Jurkat, Clone E6-1 (cell line): ENCODE measurements around the gene INHBA.

Source experiments
- DNase-seq: peaks from one replicate; pipeline ENCODE4 v3.0.0-alpha.2; 2011; ENCODE audit warnings: low read depth, low spot score
- H3K4me3 ChIP-seq: 2 replicates; pipeline ENCODE4 v1.5.1; 2011; ENCODE audit warnings: mild to moderate bottlenecking, low read length, control low read depth, moderate library complexity

INHBA gene

DNA sequence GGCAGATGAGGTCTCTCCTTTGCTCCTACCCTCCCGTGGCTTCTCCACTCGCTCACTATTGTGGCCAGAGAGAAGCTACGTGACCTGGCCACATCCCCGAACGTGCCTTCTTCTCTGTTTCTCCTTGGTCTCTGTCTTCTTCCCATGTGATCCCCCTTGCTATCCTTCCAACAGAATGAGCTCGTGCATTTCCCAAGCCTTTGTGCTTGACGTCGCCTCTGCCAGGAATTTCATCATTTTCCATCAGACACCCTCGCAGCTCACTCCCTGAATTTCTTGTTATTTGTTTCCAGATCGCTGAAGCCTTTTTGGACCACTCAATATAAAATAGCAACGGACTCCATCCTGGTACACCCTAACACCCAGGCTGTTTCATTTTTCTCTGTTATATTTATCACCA is 13.8 kb upstream of the INHBA start:
- no peak for DNase-seq
- H3K4me3 ChIP-seq = no peak overlapping the region

DNA sequence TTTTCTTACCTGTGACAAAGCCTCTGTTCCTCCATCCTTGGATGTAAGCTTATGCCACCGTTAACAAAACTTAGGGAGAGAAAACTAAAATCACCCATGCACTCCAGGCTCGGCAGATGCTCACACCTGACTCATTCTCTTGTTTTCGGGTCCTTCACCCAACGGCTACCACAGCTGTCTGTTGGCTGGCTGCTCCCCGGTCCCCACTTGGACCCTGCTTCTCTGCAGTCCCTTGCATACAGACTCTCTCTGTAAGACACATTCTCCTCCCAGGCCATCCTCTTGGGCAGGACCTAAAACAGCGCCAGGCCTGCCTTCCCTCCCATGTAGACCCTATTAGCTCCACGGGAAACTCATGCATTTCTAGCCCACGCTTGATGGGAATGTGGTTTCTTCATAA is 12.1 kb upstream of the INHBA start:
- no peak for DNase-seq
- H3K4me3 ChIP-seq = no peak overlapping the region

DNA sequence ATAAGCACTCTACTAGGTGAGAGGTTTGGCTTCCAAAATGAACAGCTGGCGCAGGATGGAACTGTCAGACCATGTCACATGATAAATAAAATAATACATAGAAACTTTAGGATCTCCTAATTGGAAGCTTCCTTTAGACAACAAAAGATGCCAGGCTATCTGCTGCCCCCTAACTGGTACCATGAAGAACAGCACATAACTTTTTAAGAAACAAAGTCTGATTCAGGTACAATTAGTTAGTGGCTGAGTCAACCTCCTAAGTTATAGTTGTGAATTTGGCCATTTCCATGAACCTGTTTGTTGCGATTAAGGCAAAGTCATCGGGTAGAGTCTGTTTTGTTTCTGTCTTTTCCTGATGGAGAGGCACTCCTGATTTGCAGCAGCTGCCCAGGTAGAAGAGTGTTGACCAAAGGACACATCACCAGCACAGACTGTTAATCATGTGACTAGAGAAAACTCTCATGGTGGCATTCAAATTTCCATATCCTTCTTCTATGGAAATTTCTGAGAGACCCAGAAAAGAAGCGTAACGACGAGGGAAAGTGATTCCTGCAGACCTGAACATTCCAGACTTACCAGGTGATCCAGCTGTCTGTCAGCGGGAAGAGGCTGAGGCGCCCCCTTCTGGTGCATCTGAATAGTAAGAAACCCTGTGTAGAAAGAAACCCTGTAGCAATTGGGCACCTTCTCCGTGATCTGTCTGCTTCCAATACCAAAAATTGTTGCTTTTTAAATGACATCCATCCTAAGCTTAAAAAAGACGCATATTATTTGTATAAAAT is 8.6 kb upstream of the INHBA start:
- H3K4me3 ChIP-seq = no peak overlapping the region
- DNase-seq = peak; percentile 7

GRCh38 chr7:41710838-41711237 is 7.9 kb upstream of the INHBA start:
- DNase-seq = no peak
- no peak overlapping the region for H3K4me3 ChIP-seq

GRCh38 chr7:41709621-41710020 is 6.7 kb upstream of the INHBA start:
- DNase-seq = no peak
- no peak overlapping the region for H3K4me3 ChIP-seq

DNA sequence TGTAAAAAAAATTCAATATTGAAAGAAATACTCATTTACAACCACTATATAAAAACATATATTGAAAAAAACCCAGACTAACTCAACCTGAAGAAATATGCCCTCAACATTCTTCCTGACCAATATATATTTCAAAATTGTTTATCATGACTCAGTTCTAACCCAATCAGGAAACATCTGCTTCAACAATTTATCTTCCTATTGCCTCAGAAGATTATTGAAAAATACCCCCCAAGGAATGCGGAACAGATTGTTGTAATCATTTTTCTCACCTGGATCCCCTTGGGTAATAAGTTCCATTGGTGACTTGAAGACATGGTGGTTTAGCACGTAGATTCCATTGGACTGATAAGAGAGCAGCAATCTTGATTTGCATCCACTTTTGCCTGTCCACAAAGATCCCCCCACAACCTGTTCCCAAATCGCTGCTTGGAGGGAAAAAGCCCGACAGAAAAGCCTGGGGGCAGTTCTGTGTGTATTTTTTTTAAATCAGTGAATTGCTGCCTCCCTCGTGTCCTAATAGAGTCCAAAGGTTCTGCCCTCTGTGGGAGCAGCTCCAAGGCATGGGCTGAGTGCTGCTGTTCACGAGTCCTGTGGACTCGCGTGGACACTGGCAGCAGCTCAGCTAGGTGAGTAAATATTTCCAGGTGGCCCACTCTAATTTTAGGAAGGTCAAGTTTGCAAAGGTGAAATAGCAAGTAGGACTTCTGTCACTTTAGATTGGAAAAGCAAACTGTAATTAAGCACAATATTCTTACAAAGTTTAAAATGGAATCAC is 5.9 kb upstream of the INHBA start:
- H3K4me3 ChIP-seq = no peak overlapping the region
- DNase-seq = no peak

GRCh38 chr7:41706228-41706930 is 3.5 kb upstream of the INHBA start:
- no peak overlapping the region for H3K4me3 ChIP-seq

GRCh38 chr7:41705109-41705901 is 2.4 kb upstream of the INHBA start:
- no peak for DNase-seq

More at GRCh38 chr7:41706228-41706930, 3.5 kb upstream of the INHBA start:
- DNase-seq = no peak

GRCh38 chr7:41701068-41701941 is 1.6 kb downstream of the INHBA start:
- H3K4me3 ChIP-seq = no peak overlapping the region

More at GRCh38 chr7:41705109-41705901, 2.4 kb upstream of the INHBA start:
- H3K4me3 ChIP-seq = no peak overlapping the region

DNA sequence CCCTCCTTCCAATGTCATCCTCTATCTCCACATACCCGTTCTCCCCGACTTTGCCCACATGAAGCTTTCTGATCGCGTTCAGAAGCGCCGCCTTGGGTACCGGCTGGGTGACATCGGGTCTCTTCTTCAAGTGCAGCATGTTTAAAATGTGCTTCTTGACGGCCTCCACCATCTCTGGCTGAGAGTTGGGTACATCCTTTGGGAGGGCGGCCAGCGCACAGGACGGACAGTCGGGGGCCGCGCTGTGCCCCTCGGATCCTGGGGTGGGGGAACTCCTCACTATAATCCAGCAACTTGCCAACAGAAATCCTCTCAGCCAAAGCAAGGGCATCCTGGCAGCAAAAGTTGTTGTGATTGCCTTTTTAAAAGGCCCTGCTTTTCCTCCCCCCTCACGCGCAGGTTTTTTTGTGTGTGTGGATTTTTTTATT is 2.8 kb downstream of the INHBA start:
- H3K4me3 ChIP-seq = no peak overlapping the region
- no peak for DNase-seq

More at GRCh38 chr7:41701068-41701941, 1.6 kb downstream of the INHBA start:
- DNase-seq = no peak

DNA sequence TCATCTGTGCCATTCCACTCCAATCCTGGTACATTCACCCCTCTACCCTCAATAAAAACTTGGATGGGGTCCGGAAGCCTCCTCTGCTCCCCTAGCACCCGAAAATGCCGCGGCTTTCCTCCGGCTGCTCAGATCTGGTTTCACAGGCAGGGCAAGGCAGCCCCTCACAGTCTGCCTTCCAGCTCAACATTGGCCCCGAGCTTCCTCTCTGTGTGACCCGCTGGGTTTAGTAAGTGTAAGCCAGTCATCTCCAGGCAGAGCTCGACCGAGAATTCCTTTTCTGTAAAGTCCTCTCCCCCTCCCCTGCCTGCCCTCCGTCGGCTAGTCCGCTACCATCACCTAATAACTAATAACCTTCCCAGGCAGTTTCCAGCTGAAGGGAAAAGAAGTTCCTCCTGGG is 3.4 kb downstream of the INHBA start:
- no peak for DNase-seq
- no peak overlapping the region for H3K4me3 ChIP-seq

DNA sequence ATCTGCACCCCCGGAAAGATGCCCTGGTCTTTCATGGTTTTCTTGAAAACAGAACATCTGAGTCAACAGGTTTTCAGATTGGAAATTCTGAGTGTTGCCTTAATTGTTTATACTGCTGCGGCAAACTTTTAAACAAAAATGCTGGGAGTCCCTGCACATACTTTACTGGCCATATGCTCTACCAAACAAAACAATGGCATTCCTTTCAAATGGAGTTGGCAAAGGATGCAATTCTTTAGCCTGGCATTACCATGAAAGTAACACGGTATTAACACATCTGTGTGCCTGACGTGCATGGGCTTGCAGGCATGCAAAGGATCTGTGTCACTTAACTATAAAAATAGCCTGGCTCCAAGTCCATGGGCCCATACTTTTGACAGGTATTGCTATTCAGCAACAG is 4.2 kb downstream of the INHBA start:
- H3K4me3 ChIP-seq = no peak overlapping the region
- no peak for DNase-seq

DNA sequence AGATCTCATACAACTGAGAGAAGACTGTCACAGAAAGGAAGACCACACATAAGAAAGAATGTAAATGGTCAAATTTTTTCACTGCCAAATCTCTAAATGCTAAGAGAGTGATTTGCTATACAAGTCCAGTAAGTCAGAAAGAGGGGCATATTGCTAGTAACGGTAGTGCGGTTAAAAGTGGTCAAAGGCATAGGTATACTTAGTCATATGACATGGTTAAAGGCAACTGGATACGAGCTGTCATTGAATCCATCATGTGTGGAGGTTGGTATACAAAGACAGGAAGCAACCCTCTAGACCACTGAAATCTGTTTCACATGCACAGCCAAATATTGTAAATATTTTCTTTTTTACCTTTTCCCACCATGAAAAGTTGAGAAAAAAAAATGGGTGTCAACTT is 4.8 kb downstream of the INHBA start:
- no peak overlapping the region for H3K4me3 ChIP-seq

DNA sequence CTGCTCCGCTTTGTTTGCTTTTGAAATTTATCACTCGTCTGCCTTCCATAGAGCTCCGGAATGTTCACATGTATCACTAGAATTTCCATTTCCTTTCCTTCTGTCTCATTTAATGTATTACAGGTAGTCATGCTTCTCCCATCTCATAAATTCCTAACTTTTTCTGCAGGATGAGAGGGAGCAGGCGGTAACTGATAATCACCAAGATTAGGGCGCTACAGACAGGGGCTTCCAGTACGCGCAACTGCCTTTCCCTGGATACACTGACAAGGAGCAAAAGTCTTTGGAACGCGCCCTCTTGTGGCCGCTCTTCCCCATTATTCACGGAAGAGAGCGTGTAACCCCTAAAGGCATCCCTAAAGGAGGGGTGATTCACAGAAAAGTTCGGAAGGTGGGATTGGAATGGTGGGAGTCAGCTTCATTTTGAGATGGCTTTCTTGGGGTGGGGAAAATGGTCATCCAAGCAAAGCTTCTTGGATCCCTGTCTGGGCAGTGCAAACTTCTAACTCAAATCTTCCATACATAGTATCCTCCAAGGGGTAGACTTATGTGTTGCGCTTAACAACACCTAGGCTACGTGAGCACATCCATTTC is 6.5 kb downstream of the INHBA start:
- no peak overlapping the region for H3K4me3 ChIP-seq
- peak; percentile 16 for DNase-seq

More for the DNA sequence above, 4.8 kb downstream of the INHBA start:
- DNase-seq = no peak

DNA sequence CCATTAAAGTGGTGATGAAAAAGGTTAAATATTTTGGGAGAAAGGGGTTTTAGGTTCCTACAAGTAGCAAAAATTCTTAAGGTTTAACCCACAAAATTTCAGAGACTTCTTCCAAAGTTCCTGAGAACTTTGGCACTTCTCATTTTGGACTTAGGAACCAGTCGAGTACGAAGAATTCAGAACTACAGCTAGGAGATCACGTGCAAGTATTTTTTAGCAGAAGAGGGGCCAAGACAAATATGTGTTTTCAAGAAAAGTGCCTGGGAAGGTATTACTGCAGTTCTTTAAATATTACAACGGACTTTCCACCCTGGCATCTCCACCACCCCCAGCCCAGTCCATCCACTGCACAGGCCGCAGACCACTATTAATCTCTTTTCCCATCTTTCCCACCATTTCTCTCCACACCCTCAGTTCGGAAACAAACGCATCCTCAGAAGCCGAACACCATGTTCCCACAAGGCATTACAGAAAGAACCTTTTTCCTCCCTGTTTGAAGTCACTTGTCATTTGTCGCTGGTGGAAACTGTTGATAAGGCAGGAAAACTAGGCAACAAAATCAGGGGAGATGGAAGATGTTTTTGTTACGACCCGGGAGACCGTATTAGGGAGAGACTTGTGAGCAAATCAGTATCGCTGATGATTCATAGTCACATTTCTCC is 7.1 kb downstream of the INHBA start:
- no peak overlapping the region for H3K4me3 ChIP-seq
- no peak for DNase-seq

GRCh38 chr7:41694495-41694894 is 8.4 kb downstream of the INHBA start:
- H3K4me3 ChIP-seq = no peak overlapping the region
- no peak for DNase-seq
